IPS DF 4.7 (cell line): ENCODE measurements around the gene NR0B1.

ENCODE experiments used
- DNase-seq: peaks from one replicate; pipeline ENCODE4 v3.0.0-alpha.2; 2013; ENCODE audit warnings: low spot score; ENCODE audit errors: extremely low read depth

NR0B1 gene

GRCh38 chrX:30309139-30309571, at the start of gene NR0B1:
TSS of gene NR0B1 (minus strand) at chrX:30309390. CDS start at chrX:30309363, 27 bp downstream.
- DNase-seq = no peak

- no peak for DNase-seq
These were observed 40.8 kb upstream of the NR0B1 start for GRCh38 chrX:30349946-30350345.

GRCh38 chrX:30343206-30343605, 34.0 kb upstream of the NR0B1 start:
- no peak for DNase-seq

GRCh38 chrX:30340753-30341152, 31.6 kb upstream of the NR0B1 start:
- no peak for DNase-seq

GRCh38 chrX:30327762-30328161, 18.6 kb upstream of the NR0B1 start:
- DNase-seq = no peak

GRCh38 chrX:30317308-30317707, 8.1 kb upstream of the NR0B1 start:
- DNase-seq = no peak

- DNase-seq = no peak
These were observed 4.1 kb upstream of the NR0B1 start for GRCh38 chrX:30313322-30313721.

- DNase-seq = no peak
These were observed 3.7 kb upstream of the NR0B1 start for GRCh38 chrX:30312858-30313257.

GRCh38 chrX:30310429-30311206, 1.4 kb upstream of the NR0B1 start:
- DNase-seq = no peak

- no peak for DNase-seq
These were observed 689 bp downstream of the NR0B1 start for GRCh38 chrX:30308263-30309138.

GRCh38 chrX:30307466-30307865, 1.7 kb downstream of the NR0B1 start:
- DNase-seq = no peak

- no peak for DNase-seq
These were observed 4.3 kb downstream of the NR0B1 start for GRCh38 chrX:30304866-30305265.

- no peak for DNase-seq
These were observed 6.2 kb downstream of the NR0B1 start for GRCh38 chrX:30302956-30303355.

- no peak for DNase-seq
These were observed 7.2 kb downstream of the NR0B1 start for GRCh38 chrX:30301963-30302362.

- DNase-seq = no peak
These were observed 8.0 kb downstream of the NR0B1 start for GRCh38 chrX:30301208-30301607.

- no peak for DNase-seq
These were observed 12.6 kb downstream of the NR0B1 start for GRCh38 chrX:30296408-30297254.

- DNase-seq = no peak
These were observed 25.6 kb downstream of the NR0B1 start for GRCh38 chrX:30283456-30284200.

- no peak for DNase-seq
These were observed 26.7 kb downstream of the NR0B1 start for GRCh38 chrX:30282527-30282926.

- DNase-seq = no peak
These were observed 28.8 kb downstream of the NR0B1 start for GRCh38 chrX:30280428-30280827.

- no peak for DNase-seq
These were observed 30.8 kb downstream of the NR0B1 start for GRCh38 chrX:30278365-30278764.

- DNase-seq = no peak
These were observed 33.7 kb downstream of the NR0B1 start for GRCh38 chrX:30275498-30275897.
